Measurements from ENCODE around the gene KCNJ12.
"Not testable (repeated sequence)": the region's sequence is repeated elsewhere in the genome, so short reads cannot be mapped to it uniquely, and the experiment has no call there.

- not testable (repeated sequence) for TF ChIP-seq POLR2A (IDR thresholded peaks at IDR 0.05); CTCF (IDR thresholded peaks at IDR 0.05); POLR2AphosphoS5 (IDR thresholded peaks at IDR 0.05); EP300 (IDR thresholded peaks at IDR 0.05; ENCODE audit: low read depth)
Measured at GRCh38 chr17:21438316-21439014, 62.3 kb downstream of the KCNJ12 start.

Measured in transverse colon (tissue), 4 donors.